ENCODE results near the gene KDELR3. TPM values are rescaled to one million over a fixed set of nuclear protein-coding genes. Genes with fewer than 3 reads are reported as not detected.

Gene KDELR3
- total RNA-seq, 1 experiment from 2014 or later = 7.3 TPM

DNA sequence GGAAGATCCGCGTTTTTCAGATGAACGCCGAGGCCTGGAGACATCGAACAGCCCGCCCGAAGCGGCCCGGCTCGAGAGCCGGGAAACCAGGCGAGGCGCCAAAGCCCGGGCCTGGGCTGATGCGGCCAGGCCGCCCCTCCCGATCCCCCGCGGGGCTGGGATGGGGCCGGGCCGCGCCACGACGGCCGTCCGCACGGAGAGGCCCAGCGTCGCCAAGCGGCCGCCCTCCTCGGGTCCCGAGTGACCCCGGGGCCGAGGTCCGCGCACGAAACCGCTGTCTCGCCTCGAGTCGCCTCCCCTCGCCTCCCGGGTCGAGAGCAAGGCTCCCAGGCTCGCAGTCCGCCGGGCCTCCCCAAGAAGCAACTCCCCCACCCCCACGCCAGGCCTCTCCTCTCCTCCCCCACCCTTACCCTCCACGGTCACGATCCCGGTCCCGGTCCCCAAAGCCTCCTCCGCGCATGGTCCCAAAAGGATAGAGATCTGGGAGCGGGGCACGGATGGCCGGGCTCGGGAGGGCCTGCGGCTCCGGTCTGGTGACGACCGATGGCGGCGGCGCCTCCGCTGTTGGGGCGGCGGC, 37.7 kb downstream of the KDELR3 start:
- peak overlapping the region; percentile 99 for H3K9ac ChIP-seq (ENCODE audit: extremely low read depth, insufficient read length, low read length)
- DNase-seq = no peak

More for the DNA sequence above, 37.7 kb downstream of the KDELR3 start:
- peaks cover 35 to 50% (median 48%) of the 10 kb centered on the region in 3 experiments for H3K36me3 Mint-ChIP-seq (ENCODE audit: insufficient read depth in 1 of 3, low read depth in 3 of 3)
- WGBS (ENCODE audit: extremely low coverage, insufficient read length, low lambda C conversion rate) = no CpG with 5 or more reads among the region's 69 CpGs
- peak overlapping the region; percentile 80; the same call in 1 of the 2 replicates for H3K4ac ChIP-seq (ENCODE audit: low read depth, low read length)
- peak overlapping the region; percentile 100 for H3K18ac ChIP-seq (ENCODE audit: insufficient read length, low read depth, low read length)
- peak overlapping the region; percentile 100 for H3K27ac Mint-ChIP-seq
- H2AFZ ChIP-seq (ENCODE audit: low read length) = no peak overlapping the region
- H3K27me3 Mint-ChIP-seq (ENCODE audit: low read depth) = no peaks in the 10 kb centered on the region; the same call in 1 of the 2 replicates
- peak overlapping the region; percentile 93 for H2BK120ac ChIP-seq (ENCODE audit: low read depth, low read length, poor library complexity, severe bottlenecking)
- H3K27ac ChIP-seq (ENCODE audit: insufficient read length, low read depth, low read length) = peak overlapping the region; percentile 73
- H2BK20ac ChIP-seq (ENCODE audit: low read depth, low read length, poor library complexity, severe bottlenecking) = no peak overlapping the region
- H3K9me3 ChIP-seq (ENCODE audit: control insufficient read depth, low read depth, low read length) = no peaks in the 10 kb centered on the region
- H3K79me2 ChIP-seq (ENCODE audit: insufficient read depth, low read length) = peaks cover 35% of the 10 kb centered on the region; the same call in 1 of the 2 replicates
- H3T11ph ChIP-seq (ENCODE audit: low read length) = no peak overlapping the region
- peaks cover 30 to 41% of the 10 kb centered on the region in 2 experiments for H3K4me1 Mint-ChIP-seq
- peak overlapping the region; percentile 85 for H2BK12ac ChIP-seq (ENCODE audit: insufficient read length, low read depth, low read length)
- H3K4me1 ChIP-seq (ENCODE audit: insufficient read depth, low read length) = no peaks in the 10 kb centered on the region; the same call in 1 of the 2 replicates
- peak overlapping the region; percentile 97 to 98 for H3K4me3 Mint-ChIP-seq
- H4K20me1 ChIP-seq (ENCODE audit: control insufficient read depth, insufficient read depth, insufficient read length) = no peaks in the 10 kb centered on the region
- H3K23me2 ChIP-seq (ENCODE audit: insufficient read length, low read depth, low read length, poor library complexity, severe bottlenecking) = peaks cover 7% of the 10 kb centered on the region
- peak overlapping the region; percentile 97 for H4K91ac ChIP-seq (ENCODE audit: insufficient read length, low read depth, low read length)
- no peak overlapping the region for H2AK5ac ChIP-seq (ENCODE audit: insufficient read length, low read length)
- H3K56ac ChIP-seq (ENCODE audit: insufficient read length, low read depth, low read length) = peak overlapping the region; percentile 80
- H3K4me2 ChIP-seq (ENCODE audit: insufficient read depth, insufficient read length, low read length) = peak overlapping the region; percentile 92
- H3K79me1 ChIP-seq (ENCODE audit: insufficient read depth, low read depth, low read length, poor library complexity, severe bottlenecking) = no peaks in the 10 kb centered on the region
- peak overlapping the region; percentile 88 for H2BK5ac ChIP-seq (ENCODE audit: insufficient read length, low read length)
- H4K8ac ChIP-seq (replicated peaks; ENCODE audit: insufficient read length, low read depth, low read length) = no peak overlapping the region
- H3K14ac ChIP-seq (ENCODE audit: insufficient read depth, low read length) = peak overlapping the region; percentile 100
- H3K9me3 Mint-ChIP-seq = peaks cover 0 to 8% of the 10 kb centered on the region in 2 experiments; a peak in 3 of 5 replicates
- peak overlapping the region; percentile 91 for H4K5ac ChIP-seq (ENCODE audit: insufficient read length, low read depth, low read length)
- no peaks in the 10 kb centered on the region for H3K27me3 ChIP-seq (ENCODE audit: insufficient read depth, low read length)
- TF ChIP-seq, protein P1, sequence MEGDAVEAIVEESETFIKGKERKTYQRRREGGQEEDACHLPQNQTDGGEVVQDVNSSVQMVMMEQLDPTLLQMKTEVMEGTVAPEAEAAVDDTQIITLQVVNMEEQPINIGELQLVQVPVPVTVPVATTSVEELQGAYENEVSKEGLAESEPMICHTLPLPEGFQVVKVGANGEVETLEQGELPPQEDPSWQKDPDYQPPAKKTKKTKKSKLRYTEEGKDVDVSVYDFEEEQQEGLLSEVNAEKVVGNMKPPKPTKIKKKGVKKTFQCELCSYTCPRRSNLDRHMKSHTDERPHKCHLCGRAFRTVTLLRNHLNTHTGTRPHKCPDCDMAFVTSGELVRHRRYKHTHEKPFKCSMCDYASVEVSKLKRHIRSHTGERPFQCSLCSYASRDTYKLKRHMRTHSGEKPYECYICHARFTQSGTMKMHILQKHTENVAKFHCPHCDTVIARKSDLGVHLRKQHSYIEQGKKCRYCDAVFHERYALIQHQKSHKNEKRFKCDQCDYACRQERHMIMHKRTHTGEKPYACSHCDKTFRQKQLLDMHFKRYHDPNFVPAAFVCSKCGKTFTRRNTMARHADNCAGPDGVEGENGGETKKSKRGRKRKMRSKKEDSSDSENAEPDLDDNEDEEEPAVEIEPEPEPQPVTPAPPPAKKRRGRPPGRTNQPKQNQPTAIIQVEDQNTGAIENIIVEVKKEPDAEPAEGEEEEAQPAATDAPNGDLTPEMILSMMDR (conservative IDR thresholded peaks at IDR 0.05) = no peak
- H2BK15ac ChIP-seq (ENCODE audit: low read depth, low read length) = no peak overlapping the region; the same call in 1 of the 2 replicates
- peak overlapping the region; percentile 93 for H3K23ac ChIP-seq (ENCODE audit: insufficient read length, low read depth, low read length)

All from H9 (cell line).